Measurements from ENCODE around the gene IL17C.

- TF ChIP-seq CTCF (IDR thresholded peaks at IDR 0.05) (no peak), MAX (IDR thresholded peaks at IDR 0.05; ENCODE audit: low read depth) (no peak), ZBTB33 (IDR thresholded peaks at IDR 0.05; ENCODE audit: borderline replicate concordance, low read depth) (no peak), GABPA (IDR thresholded peaks at IDR 0.05; ENCODE audit: low read depth) (no peak), EP300 (IDR thresholded peaks at IDR 0.05; ENCODE audit: borderline replicate concordance in 1 of 2, low read depth in 1 of 2, low read length in 1 of 2) (no peak), TAF1 (IDR thresholded peaks at IDR 0.05; ENCODE audit: borderline replicate concordance, low read depth, low read length) (no peak), RXRA (IDR thresholded peaks at IDR 0.05; ENCODE audit: borderline replicate concordance, low read depth) (no peak), SMC3 (IDR thresholded peaks at IDR 0.05; ENCODE audit: low read depth, low read length) (no peak), POLR2AphosphoS5 (IDR thresholded peaks at IDR 0.05; ENCODE audit: low read depth, low read length) (no peak)
Measured at GRCh38 chr16:88616736-88617135, 21.6 kb upstream of the IL17C start.

Data from SK-N-SH (cell line).